ENCODE measurements around the gene INSYN2B. TPM values are rescaled to one million over a fixed set of nuclear protein-coding genes. Genes with fewer than 3 reads are reported as not detected.

Gene INSYN2B
- total and polyA plus RNA-seq, 2 donors (not counting 1 experiment from before 2014, with no cell fraction given): not detected

GRCh38 chr5:169817031-169817430, 163.3 kb downstream of the INSYN2B start:
- CTCF ChIA-PET: no interaction called here
- no peak overlapping the region for H3K27ac ChIP-seq (ENCODE audit: low read length in 2 of 2)
- Mint-ChIP-seq H3K4me1 (no peaks in the 10 kb centered on the region), H3K27me3 (no peaks in the 10 kb centered on the region), H3K4me3 (no peak overlapping the region), H3K27ac (no peak overlapping the region), H3K9me3 (ENCODE audit: insufficient read depth) (no peaks in the 10 kb centered on the region)
- DNase-seq (no peak), ATAC-seq (ENCODE audit: low read depth) (no peak)
- H4K20me1 ChIP-seq (ENCODE audit: control insufficient read depth, insufficient read depth, low read length, poor library complexity, severe bottlenecking): peaks cover 19% of the 10 kb centered on the region
- WGBS (ENCODE audit: insufficient coverage): 100% methylated on average over 1 of the region's 2 CpGs
- no peak overlapping the region for H2AFZ ChIP-seq (ENCODE audit: insufficient read depth, low read depth, low read length, poor library complexity, severe bottlenecking)
- H3K9me3 ChIP-seq (ENCODE audit: control extremely low read depth in 1 of 3, control insufficient read depth in 2 of 3, insufficient read depth in 1 of 3, low read length in 2 of 3): no peaks in the 10 kb centered on the region
- POLR2A ChIA-PET: no interaction called here
- H3K27me3 ChIP-seq (replicated peaks in 1 of 4; ENCODE audit: control extremely low read depth in 1 of 4, control insufficient read depth in 3 of 4, insufficient read depth in 4 of 4, low read length in 3 of 4): no peaks in the 10 kb centered on the region
- H3K36me3 ChIP-seq (replicated peaks in 1 of 2; ENCODE audit: control extremely low read depth in 1 of 2, control insufficient read depth in 1 of 2, extremely low read depth in 1 of 2, insufficient read depth in 2 of 2, low read length in 1 of 2): peaks cover 5 to 64% of the 10 kb centered on the region in 2 experiments
- no peak for TF ChIP-seq EZH2 (IDR thresholded peaks at IDR 0.05; ENCODE audit: borderline replicate concordance, insufficient read depth, low read depth, low read length, poor library complexity, severe bottlenecking)
- TF ChIP-seq CTCF (IDR thresholded peaks at IDR 0.05): no peak
- intact Hi-C loops (cut with micrococcal nuclease): no loop called here
- H3K4me3 ChIP-seq (ENCODE audit: control extremely low read depth in 1 of 5, extremely low read depth in 1 of 5, insufficient read depth in 1 of 5, low read depth in 2 of 5, low read length in 4 of 5): no peak overlapping the region
- no peak overlapping the region for H3K4me2 ChIP-seq (replicated peaks; ENCODE audit: low read depth, low read length, poor library complexity, severe bottlenecking)
- H3K79me2 ChIP-seq (ENCODE audit: control insufficient read depth, insufficient read depth, low read length): peaks cover 4% of the 10 kb centered on the region
- no peak overlapping the region for H3K9ac ChIP-seq (ENCODE audit: low read length)
- H3K4me1 ChIP-seq (ENCODE audit: control insufficient read depth in 2 of 2, insufficient read depth in 2 of 2, low read length in 2 of 2): no peaks in the 10 kb centered on the region

GRCh38 chr5:169814522-169814921, 165.8 kb downstream of the INSYN2B start:
- no peak overlapping the region for H3K4me2 ChIP-seq (replicated peaks; ENCODE audit: low read depth, low read length, poor library complexity, severe bottlenecking)
- no CpG with 5 or more reads among the region's 1 CpG for WGBS (ENCODE audit: insufficient coverage)
- Mint-ChIP-seq H3K4me3 (no peak overlapping the region), H3K9me3 (ENCODE audit: insufficient read depth) (no peaks in the 10 kb centered on the region), H3K27ac (no peak overlapping the region), H3K4me1 (peaks cover 1% of the 10 kb centered on the region), H3K27me3 (no peaks in the 10 kb centered on the region)
- H3K9me3 ChIP-seq (ENCODE audit: control extremely low read depth in 1 of 3, control insufficient read depth in 2 of 3, insufficient read depth in 1 of 3, low read length in 2 of 3): no peaks in the 10 kb centered on the region
- no peak overlapping the region for H3K4me3 ChIP-seq (ENCODE audit: control extremely low read depth in 1 of 5, extremely low read depth in 1 of 5, insufficient read depth in 1 of 5, low read depth in 2 of 5, low read length in 4 of 5)
- no peaks in the 10 kb centered on the region for H3K4me1 ChIP-seq (ENCODE audit: control insufficient read depth in 2 of 2, insufficient read depth in 2 of 2, low read length in 2 of 2)
- H3K79me2 ChIP-seq (ENCODE audit: control insufficient read depth, insufficient read depth, low read length): peaks cover 14% of the 10 kb centered on the region
- DNase-seq: no peak
- H3K9ac ChIP-seq (ENCODE audit: low read length): no peak overlapping the region
- intact Hi-C loops (cut with micrococcal nuclease): no loop called here
- ATAC-seq (ENCODE audit: low read depth): no peak
- H3K27me3 ChIP-seq (replicated peaks in 1 of 4; ENCODE audit: control extremely low read depth in 1 of 4, control insufficient read depth in 3 of 4, insufficient read depth in 4 of 4, low read length in 3 of 4): no peaks in the 10 kb centered on the region
- ChIA-PET CTCF (no interaction called here), POLR2A (no interaction called here)
- H2AFZ ChIP-seq (ENCODE audit: insufficient read depth, low read depth, low read length, poor library complexity, severe bottlenecking): no peak overlapping the region
- H3K27ac ChIP-seq (ENCODE audit: low read length in 2 of 2): no peak overlapping the region
- TF ChIP-seq EZH2 (IDR thresholded peaks at IDR 0.05; ENCODE audit: borderline replicate concordance, insufficient read depth, low read depth, low read length, poor library complexity, severe bottlenecking) (no peak), CTCF (IDR thresholded peaks at IDR 0.05) (no peak)
- peaks cover 5 to 85% of the 10 kb centered on the region in 2 experiments for H3K36me3 ChIP-seq (replicated peaks in 1 of 2; ENCODE audit: control extremely low read depth in 1 of 2, control insufficient read depth in 1 of 2, extremely low read depth in 1 of 2, insufficient read depth in 2 of 2, low read length in 1 of 2)
- H4K20me1 ChIP-seq (ENCODE audit: control insufficient read depth, insufficient read depth, low read length, poor library complexity, severe bottlenecking): peaks cover 36% of the 10 kb centered on the region

Small RNAs within 50 kb of the gene (small RNA-seq; reads per million reads assigned to genes)
- gene MIR378E (ENCODE audit: insufficient read length, low read depth, low replicate concordance): not detected

Other genes starting within 250 kb of the INSYN2B start
- not detected in 2 replicates for gene FOXI1, start 125.4 kb upstream of the INSYN2B start, total RNA-seq
- 0.17 TPM in 1 of 2 replicates, not detected in the other for gene FOXI1, start 125.4 kb upstream of the INSYN2B start, polyA plus RNA-seq

Data from B cell (primary cell).